ENCODE data around the gene SRD5A3.

- no peak for TF ChIP-seq POLR2A (IDR thresholded peaks at IDR 0.05)
- TF ChIP-seq, protein P1, sequence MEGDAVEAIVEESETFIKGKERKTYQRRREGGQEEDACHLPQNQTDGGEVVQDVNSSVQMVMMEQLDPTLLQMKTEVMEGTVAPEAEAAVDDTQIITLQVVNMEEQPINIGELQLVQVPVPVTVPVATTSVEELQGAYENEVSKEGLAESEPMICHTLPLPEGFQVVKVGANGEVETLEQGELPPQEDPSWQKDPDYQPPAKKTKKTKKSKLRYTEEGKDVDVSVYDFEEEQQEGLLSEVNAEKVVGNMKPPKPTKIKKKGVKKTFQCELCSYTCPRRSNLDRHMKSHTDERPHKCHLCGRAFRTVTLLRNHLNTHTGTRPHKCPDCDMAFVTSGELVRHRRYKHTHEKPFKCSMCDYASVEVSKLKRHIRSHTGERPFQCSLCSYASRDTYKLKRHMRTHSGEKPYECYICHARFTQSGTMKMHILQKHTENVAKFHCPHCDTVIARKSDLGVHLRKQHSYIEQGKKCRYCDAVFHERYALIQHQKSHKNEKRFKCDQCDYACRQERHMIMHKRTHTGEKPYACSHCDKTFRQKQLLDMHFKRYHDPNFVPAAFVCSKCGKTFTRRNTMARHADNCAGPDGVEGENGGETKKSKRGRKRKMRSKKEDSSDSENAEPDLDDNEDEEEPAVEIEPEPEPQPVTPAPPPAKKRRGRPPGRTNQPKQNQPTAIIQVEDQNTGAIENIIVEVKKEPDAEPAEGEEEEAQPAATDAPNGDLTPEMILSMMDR (IDR thresholded peaks at IDR 0.05), result no peak
Observed at GRCh38 chr4:55336138-55337034, 9.7 kb upstream of the SRD5A3 start.
